Measurements from ENCODE around the gene TMEM52. TPM values are rescaled to one million over a fixed set of nuclear protein-coding genes. Genes with fewer than 3 reads are reported as not detected.

TMEM52 gene
- total and polyA plus RNA-seq, 10 donors, result 0.35 to 4.7 (median 1.7) TPM; not detected in 1

- Histone ChIP-seq H3K4me1 (peaks cover 11 to 40% (median 36%) of the 10 kb centered on the region in 6 donors), H3K27me3 (replicated peaks in 1 of 7) (peaks cover 0 to 7% (median 0%) of the 10 kb centered on the region in 7 donors), H3K36me3 (no peaks in the 10 kb centered on the region), H3K27ac (no peak overlapping the region), H3K9me3 (no peaks in the 10 kb centered on the region), H3K4me3 (no peak overlapping the region)
- DNase-seq, result peak; percentile 79
- 84 to 95% (median 92%) methylated on average over 9 to 22 of the region's 22 CpGs for WGBS, 5 donors
- intact Hi-C loops (cut with DNase I; ENCODE audit: low total_unique reads), result no loop called here
- TF ChIP-seq CTCF (IDR thresholded peaks at IDR 0.05 in 8 of 11, conservative IDR thresholded peaks at IDR 0.05 in 3 of 11) (no peak), POLR2A (IDR thresholded peaks at IDR 0.05) (no peak), POLR2AphosphoS5 (IDR thresholded peaks at IDR 0.05) (no peak)
Observed at GRCh38 chr1:1910651-1911331, 8.3 kb downstream of the TMEM52 start.

DNA sequence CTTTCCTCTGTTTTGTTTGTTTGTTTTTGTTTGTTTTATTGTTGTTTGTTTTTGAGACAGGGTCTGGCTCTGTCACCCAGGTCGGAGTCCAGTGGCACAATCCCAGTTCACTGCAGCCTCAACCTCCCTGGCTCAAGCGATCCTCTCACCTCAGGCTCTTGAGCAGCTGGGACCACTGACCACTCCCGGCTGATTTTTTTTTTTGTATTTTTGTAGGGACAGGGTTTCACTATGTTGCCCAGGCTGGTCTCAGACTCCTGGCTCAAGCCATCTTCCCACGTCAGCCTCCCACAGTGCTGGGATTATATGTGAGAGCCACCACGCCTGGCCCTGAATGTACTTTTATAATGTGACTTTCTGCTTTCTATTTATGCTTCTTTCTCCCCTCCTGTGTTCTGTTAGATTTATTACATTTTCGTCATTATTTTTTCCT lies 9.0 kb downstream of the TMEM52 start:
- H3K9me3 ChIP-seq, result no peaks in the 10 kb centered on the region
- intact Hi-C loops (cut with DNase I; ENCODE audit: low total_unique reads), result no loop called here
- H3K4me3 ChIP-seq, result peak overlapping the region in 6 of 8 donors; percentile 46 to 87 (median 62)
- H3K27me3 ChIP-seq (replicated peaks in 1 of 7), result peaks cover 0 to 7% (median 0%) of the 10 kb centered on the region in 7 donors
- TF ChIP-seq POLR2A (IDR thresholded peaks at IDR 0.05), result no peak
- TF ChIP-seq POLR2AphosphoS5 (IDR thresholded peaks at IDR 0.05), result no peak
- TF ChIP-seq CTCF (IDR thresholded peaks at IDR 0.05 in 8 of 11, conservative IDR thresholded peaks at IDR 0.05 in 3 of 11), result no peak
- peak; percentile 56 for DNase-seq
- H3K27ac ChIP-seq, result peak overlapping the region; percentile 82 to 97 (median 94)
- H3K4me1 ChIP-seq, result peaks cover 11 to 42% (median 36%) of the 10 kb centered on the region in 6 donors
- 85 to 94% (median 92%) methylated on average over 6 of the region's 6 CpGs for WGBS, 5 donors
- H3K36me3 ChIP-seq, result no peaks in the 10 kb centered on the region

DNA sequence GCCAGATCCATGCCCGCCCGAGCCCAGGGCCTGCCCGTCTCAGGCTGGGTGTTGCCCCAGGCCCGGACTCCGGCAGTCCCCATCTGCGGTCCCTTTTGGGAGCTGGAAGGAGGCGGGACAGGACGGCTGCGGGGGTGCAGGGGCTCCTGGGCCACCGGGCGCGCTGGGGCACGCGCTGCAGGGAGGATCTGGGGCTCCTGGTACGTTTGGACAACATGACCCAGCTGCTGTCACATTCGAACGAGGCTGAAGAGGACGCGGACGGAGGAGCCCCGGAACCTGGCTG lies 10.6 kb downstream of the TMEM52 start:
- WGBS, 5 donors, result 1 to 10% (median 8%) methylated on average over 9 to 21 of the region's 21 CpGs
- Histone ChIP-seq H3K27me3 (replicated peaks in 1 of 7) (no peaks in the 10 kb centered on the region), H3K4me1 (peaks cover 11 to 42% (median 36%) of the 10 kb centered on the region in 6 donors), H3K27ac (peak overlapping the region; percentile 82 to 97 (median 94)), H3K9me3 (no peaks in the 10 kb centered on the region), H3K36me3 (no peaks in the 10 kb centered on the region), H3K4me3 (peak overlapping the region; percentile 25 to 87 (median 58))
- DNase-seq, result no peak
- intact Hi-C loops (cut with DNase I; ENCODE audit: low total_unique reads), result no loop called here
- TF ChIP-seq POLR2A (IDR thresholded peaks at IDR 0.05), result no peak
- TF ChIP-seq CTCF (IDR thresholded peaks at IDR 0.05 in 8 of 11, conservative IDR thresholded peaks at IDR 0.05 in 3 of 11), result no peak
- TF ChIP-seq POLR2AphosphoS5 (IDR thresholded peaks at IDR 0.05), result no peak

DNA sequence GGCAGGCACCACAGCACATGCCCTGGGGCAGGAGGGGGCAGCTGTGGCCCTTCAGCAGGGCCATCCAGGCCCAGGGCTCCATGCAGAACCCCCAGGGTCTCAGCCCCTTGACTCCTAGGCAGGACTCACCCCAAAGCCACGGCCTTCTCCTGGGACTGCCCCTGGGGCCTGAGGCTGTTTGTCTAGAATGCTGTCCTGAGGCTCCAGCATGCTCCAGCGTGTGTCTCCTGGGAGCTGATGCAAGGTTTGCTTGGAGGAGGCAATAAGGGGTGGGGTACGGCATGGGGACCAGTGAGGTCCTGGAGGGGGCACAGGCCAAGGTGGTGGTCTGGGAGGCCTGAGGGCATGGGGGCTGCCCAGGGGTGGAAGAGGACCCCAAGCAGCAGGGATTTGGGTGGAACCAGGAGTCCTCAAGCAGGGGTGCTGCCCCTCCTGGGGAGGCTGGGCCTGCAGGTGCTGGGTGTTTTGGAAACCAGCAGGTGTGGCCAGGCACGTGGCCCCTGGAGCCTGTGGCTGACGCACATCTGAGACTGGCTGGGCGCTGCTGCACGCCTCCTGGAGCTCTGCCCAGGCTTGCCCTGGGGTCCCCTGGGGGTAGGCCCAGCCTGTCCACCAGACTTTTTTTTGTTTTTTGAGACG lies 11.9 kb downstream of the TMEM52 start:
- Histone ChIP-seq H3K27ac (peak overlapping the region in 3 of 8 donors; percentile 8 to 31 (median 22)), H3K27me3 (replicated peaks in 1 of 7) (no peaks in the 10 kb centered on the region), H3K9me3 (no peaks in the 10 kb centered on the region), H3K4me1 (peaks cover 11 to 42% (median 36%) of the 10 kb centered on the region in 6 donors), H3K36me3 (no peaks in the 10 kb centered on the region), H3K4me3 (no peak overlapping the region)
- WGBS, 5 donors, result 55 to 76% (median 70%) methylated on average over 6 to 8 of the region's 8 CpGs
- DNase-seq, result peak; percentile 84
- intact Hi-C loops (cut with DNase I; ENCODE audit: low total_unique reads), result no loop called here
- TF ChIP-seq CTCF (IDR thresholded peaks at IDR 0.05 in 8 of 11, conservative IDR thresholded peaks at IDR 0.05 in 3 of 11) (no peak), POLR2AphosphoS5 (IDR thresholded peaks at IDR 0.05) (no peak), POLR2A (IDR thresholded peaks at IDR 0.05) (no peak)

Data from spleen (tissue), 11 donors.